GM18505 (cell line): Measurements from ENCODE around the gene DCAF5.

Experiments used
- ATAC-seq: cut with Tn5 transposase; IDR thresholded peaks from one replicate; pipeline ENCODE4 v1.9.1; 2021; ENCODE audit not compliant: unreplicated experiment
- POLR2A ChIP-seq: IDR thresholded peaks from 4 replicates; pipeline ENCODE4 v1.6.1; 2011; ENCODE audit warnings: borderline replicate concordance; ENCODE audit not compliant: insufficient read depth, insufficient read length; ENCODE audit errors: extremely low read depth

The DCAF5 gene

DNA sequence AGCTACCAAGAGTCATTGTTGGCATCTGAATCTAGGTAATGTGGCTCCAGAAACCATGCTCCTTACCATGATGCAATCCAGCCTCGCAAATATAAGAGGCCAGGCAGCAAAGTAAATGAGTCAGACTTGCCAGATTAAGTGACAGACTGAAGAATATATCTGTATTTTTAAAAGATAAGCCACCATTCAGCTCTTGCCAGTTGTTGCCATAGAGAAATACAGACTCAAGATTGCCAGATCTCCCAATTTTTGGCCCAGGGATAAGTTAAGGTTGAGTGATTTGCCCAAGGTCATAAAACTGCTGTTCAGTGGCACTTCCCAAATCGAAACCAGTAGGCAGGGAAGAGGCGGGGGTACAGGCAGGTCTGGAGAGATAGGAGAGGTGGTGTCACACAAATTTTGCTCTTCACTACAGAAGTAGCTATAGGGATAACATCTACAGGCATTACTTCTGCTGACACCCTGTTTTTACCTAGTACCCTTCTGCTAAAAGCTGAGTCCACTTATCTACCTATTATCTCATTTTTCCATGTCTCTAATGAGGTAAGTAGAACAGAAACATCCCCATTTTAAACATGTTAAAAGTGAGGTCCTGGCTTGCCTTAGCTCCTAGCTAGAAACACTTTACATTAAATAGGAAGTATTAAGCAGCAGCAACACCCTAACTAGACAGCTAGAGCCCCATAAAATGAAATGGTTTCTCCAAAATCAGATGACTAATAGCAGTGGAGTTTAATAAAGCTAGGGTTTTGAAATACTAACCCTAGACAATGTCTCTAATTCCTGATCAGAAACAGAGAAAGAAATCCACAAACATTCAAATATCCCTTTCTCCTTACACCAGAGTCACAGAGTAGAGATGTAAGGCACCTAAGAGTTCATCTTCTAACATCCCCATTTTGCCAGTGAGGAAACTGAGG, 19.5 kb downstream of the DCAF5 start:
- ATAC-seq, result no peak
- TF ChIP-seq POLR2A, result no peak

GRCh38 chr14:69132513-69133181, 20.3 kb downstream of the DCAF5 start:
- no peak for ATAC-seq
- TF ChIP-seq POLR2A, result no peak

- no peak for TF ChIP-seq POLR2A
- ATAC-seq, result no peak
Observed at GRCh38 chr14:69131176-69131575, 21.7 kb downstream of the DCAF5 start.

DNA sequence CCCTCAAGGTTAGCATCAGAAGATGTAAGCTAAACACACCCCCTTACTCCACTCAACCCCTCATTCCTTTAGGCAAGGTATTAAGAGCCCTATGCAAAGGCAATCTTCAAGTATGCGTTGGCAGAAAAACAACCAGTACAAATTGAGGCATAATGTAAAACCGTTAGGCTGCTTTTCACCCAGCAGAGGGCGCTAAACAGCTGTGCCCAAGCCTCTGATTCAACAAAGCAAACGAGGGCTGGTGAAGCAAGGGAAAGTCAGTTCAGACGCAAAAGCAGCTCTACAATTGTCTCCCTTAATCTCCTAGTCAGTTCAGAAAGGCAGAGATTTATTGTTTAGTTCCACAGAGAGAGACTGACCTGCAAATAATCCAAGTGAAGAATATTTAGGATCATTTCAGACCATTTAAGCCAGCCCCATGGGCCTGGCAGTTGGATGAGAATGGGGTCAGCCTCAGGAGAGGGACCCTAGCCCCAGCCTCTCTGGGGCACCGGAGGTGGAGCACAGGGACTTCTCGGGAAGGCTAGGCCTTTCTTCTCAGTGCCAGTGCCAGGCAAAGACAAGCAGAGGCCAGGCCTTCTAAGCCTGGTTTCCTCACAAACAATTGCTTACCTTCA, 23.5 kb downstream of the DCAF5 start:
- no peak for ATAC-seq
- TF ChIP-seq POLR2A, result no peak

DNA sequence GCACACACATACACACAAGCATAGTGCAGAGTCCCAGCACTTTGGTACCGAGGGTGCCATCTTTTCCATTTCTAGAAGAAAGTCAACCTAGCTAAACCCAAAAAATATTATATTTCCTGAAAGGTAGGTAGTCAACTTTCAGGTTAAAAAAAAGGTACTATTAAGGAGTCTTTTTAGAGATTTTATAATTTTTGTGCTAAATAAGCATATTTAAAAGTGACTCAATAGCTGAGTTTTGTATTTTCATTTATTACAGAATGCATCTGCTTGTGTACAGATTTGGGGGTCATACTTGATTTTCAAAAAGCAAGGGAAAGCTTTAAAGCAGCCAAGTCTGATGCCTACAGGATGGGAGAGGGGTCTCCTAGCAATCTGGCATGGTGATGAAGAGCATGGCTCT, 34.6 kb downstream of the DCAF5 start:
- no peak for ATAC-seq

DNA sequence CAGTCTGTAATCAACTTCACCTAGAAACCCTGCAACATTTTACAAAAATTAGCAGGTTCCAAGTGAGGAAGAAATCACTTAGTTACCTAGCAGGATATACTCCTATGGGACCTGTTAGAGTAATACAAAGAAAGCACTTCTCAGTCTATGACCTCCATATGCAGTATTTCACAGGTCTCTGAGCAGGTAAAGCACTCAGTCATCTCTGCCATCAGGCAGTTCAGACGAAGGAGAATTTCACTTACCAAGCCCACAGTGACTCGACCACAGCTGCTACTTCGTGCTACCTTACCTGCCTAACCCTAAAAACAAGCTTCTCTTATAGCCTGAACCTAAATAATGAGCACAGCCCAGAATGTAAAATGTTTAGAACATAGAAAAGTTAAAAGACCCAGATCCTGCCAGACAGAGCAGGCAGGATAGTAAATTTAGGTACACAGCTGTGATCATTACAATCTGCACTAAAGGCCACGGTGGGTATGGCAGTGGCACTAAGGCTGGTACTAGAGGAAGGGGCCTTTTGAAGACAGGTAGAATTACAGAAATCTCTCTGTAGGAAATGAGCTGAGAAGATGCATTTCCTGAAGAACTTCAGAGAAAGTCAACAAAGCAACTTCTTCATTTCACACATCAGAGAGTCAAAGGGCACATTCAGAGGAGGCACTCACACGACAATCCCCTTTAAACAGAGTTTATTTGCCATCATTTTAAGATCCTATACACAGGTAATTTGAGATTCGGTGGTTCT, 35.7 kb downstream of the DCAF5 start:
- no peak for ATAC-seq
- no peak for TF ChIP-seq POLR2A

More for the DNA sequence above, 34.6 kb downstream of the DCAF5 start:
- no peak for TF ChIP-seq POLR2A

GRCh38 chr14:69115407-69116185, 37.3 kb downstream of the DCAF5 start:
- no peak for TF ChIP-seq POLR2A
- no peak for ATAC-seq

GRCh38 chr14:69114763-69115162, 38.2 kb downstream of the DCAF5 start:
- no peak for ATAC-seq
- TF ChIP-seq POLR2A, result no peak

DNA sequence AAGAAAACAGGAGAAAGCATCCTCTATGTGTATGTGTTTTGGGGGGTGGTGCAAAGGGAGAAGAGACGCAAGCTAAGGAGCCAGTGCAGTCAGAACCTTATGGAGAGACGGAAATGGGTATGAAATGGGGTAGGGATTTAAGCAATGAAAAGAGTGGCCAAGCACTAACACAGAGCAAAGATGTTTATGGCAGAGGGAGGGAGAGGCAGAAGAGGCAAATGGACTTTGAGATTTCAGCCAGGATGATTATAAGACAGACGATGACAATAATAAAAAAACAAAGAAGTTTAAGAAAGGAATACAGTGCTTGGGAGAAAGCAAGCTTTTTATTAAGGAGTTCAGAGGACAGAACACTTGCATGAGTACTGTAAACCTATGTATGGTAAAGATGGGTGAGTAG, 44.6 kb downstream of the DCAF5 start:
- ATAC-seq, result no peak
- TF ChIP-seq POLR2A, result no peak

DNA sequence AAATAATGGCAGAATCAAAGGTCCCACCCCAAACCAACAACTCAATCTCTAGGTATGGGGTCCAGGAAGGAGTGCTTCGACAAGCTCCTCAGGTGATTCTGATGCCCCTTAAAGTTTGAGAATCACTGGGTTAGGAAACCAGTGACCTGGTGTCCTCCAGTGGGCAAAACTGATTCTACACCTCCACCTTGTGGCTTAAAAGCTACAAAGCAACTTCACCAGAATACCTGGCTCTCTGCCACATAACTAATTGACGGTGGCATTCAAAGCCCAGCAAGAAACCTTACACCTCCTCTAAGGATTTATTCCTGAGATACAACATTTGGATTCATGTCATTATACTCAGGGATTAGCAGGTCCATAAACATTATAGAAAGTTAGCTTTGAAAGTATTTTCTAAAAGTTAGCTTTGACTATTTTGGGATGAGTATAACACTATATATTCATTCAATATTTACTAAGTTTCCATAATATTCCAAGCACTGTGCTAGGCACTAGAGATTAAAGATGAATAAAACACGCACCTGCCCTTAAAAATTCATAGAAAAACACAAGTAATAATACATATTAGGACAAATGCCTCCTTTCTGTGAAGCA, 45.4 kb downstream of the DCAF5 start:
- no peak for TF ChIP-seq POLR2A
- no peak for ATAC-seq

DNA sequence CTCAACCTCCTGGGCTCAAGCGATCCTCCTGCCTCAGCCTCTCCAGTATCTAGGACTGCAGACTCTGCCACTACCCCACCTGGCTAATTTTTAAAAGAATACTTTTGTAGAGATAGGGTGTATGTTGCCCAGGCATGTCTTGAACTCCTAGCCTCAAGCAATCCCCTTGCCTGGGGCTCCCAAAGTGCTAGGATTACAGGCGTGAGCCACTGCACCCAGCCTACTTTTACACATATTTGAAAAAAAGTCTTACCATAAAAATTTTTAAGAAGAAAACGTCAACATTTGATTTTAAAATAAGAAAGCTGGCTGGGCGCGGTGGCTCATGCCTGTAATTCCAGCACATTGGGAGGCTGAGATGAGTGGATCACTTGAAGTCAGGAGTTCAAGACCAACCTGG, 46.5 kb downstream of the DCAF5 start:
- no peak for TF ChIP-seq POLR2A
- ATAC-seq, result no peak

DNA sequence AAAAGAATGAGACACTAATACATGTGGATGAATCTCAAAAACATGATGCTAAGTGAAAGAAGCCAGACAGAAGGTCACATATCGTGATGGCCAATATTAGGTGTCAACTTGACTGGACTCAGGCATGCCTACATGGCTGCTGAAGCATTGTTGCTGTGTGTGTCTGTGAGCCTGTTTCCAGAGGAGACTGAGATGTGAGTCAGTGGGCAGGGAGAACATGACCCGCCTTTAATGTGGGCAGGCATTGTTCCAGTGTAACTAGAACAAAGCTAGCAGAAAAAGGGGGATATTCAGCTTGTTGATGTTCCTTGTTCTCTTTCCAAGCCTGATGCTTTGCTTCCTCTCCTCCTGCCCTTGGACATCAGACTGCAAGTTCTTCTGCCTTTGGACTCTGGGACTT, 47.6 kb downstream of the DCAF5 start:
- no peak for ATAC-seq
- no peak for TF ChIP-seq POLR2A
